H9 (cell line): Measurements from ENCODE around the gene USP47. TPM values are rescaled to one million over a fixed set of nuclear protein-coding genes. Genes with fewer than 3 reads are reported as not detected.

Source experiments
- DNase-seq: peaks from one replicate; pipeline ENCODE4 v3.0.0-alpha.2; 2017
- H2AFZ ChIP-seq: one replicate; pipeline ENCODE4 v1.6.1; 2013; ENCODE audit warnings: mild to moderate bottlenecking, low read length, control low read depth, moderate library complexity
- H2AK5ac ChIP-seq: 2 replicates; pipeline ENCODE4 v1.6.1; 2013; ENCODE audit warnings: low read length, control low read depth, mixed read lengths; ENCODE audit not compliant: insufficient read length
- H2BK120ac ChIP-seq: one replicate; pipeline ENCODE4 v1.6.1; 2013; ENCODE audit warnings: low read depth, mild to moderate bottlenecking, low read length, control low read depth, inconsistent platforms; ENCODE audit not compliant: poor library complexity, severe bottlenecking
- H2BK12ac ChIP-seq: 2 replicates; pipeline ENCODE4 v1.6.1; 2013; ENCODE audit warnings: low read length, control low read depth, mixed read lengths, low read depth; ENCODE audit not compliant: insufficient read length
- H2BK15ac ChIP-seq: 2 replicates; pipeline ENCODE4 v1.6.1; 2013; ENCODE audit warnings: low read depth, low read length, control low read depth
- H2BK20ac ChIP-seq: one replicate; pipeline ENCODE4 v1.6.1; 2013; ENCODE audit warnings: low read depth, mild to moderate bottlenecking, low read length, control low read depth, inconsistent platforms; ENCODE audit not compliant: poor library complexity, severe bottlenecking
- H2BK5ac ChIP-seq: 2 replicates; pipeline ENCODE4 v1.6.1; 2013; ENCODE audit warnings: low read length, control low read depth, mixed read lengths; ENCODE audit not compliant: insufficient read length
- H3K14ac ChIP-seq: 2 replicates; pipeline ENCODE4 v1.6.1; 2013; ENCODE audit warnings: low read length, control low read depth; ENCODE audit not compliant: insufficient read depth
- H3K18ac ChIP-seq: 2 replicates; pipeline ENCODE4 v1.6.1; 2013; ENCODE audit warnings: low read depth, mild to moderate bottlenecking, mixed read lengths, low read length, control low read depth; ENCODE audit not compliant: insufficient read length
- H3K23ac ChIP-seq: 2 replicates; pipeline ENCODE4 v1.6.1; 2013; ENCODE audit warnings: low read length, control low read depth, mixed read lengths, low read depth; ENCODE audit not compliant: insufficient read length
- H3K23me2 ChIP-seq: 2 replicates; pipeline ENCODE4 v1.6.1; 2013; ENCODE audit warnings: low read depth, mild to moderate bottlenecking, mixed read lengths, low read length, control low read depth; ENCODE audit not compliant: insufficient read length, poor library complexity, severe bottlenecking
- H3K27ac ChIP-seq: 2 replicates; pipeline ENCODE4 v1.5.1; 2013; ENCODE audit warnings: low read length, control low read depth, mixed read lengths, low read depth; ENCODE audit not compliant: insufficient read length
- H3K27me3 ChIP-seq: 2 replicates; pipeline ENCODE4 v1.6.1; 2013; ENCODE audit warnings: low read length, control low read depth, inconsistent platforms; ENCODE audit not compliant: insufficient read depth
- H3K4ac ChIP-seq: 2 replicates; pipeline ENCODE4 v1.6.1; 2013; ENCODE audit warnings: low read depth, mild to moderate bottlenecking, control low read depth, inconsistent platforms, low read length, moderate library complexity
- H3K4me1 ChIP-seq: 2 replicates; pipeline ENCODE4 v1.6.1; 2013; ENCODE audit warnings: low read length, control low read depth, inconsistent platforms; ENCODE audit not compliant: insufficient read depth
- H3K4me2 ChIP-seq: 2 replicates; pipeline ENCODE4 v1.6.1; 2013; ENCODE audit warnings: low read length, control low read depth, mixed read lengths; ENCODE audit not compliant: insufficient read length, insufficient read depth
- H3K56ac ChIP-seq: 2 replicates; pipeline ENCODE4 v1.6.1; 2013; ENCODE audit warnings: low read depth, mild to moderate bottlenecking, mixed read lengths, low read length, control low read depth; ENCODE audit not compliant: insufficient read length
- H3K79me1 ChIP-seq: 2 replicates; pipeline ENCODE4 v1.6.1; 2013; ENCODE audit warnings: low read depth, mild to moderate bottlenecking, moderate library complexity, low read length, control low read depth, inconsistent platforms; ENCODE audit not compliant: insufficient read depth, poor library complexity, severe bottlenecking
- H3K79me2 ChIP-seq: 2 replicates; pipeline ENCODE4 v1.6.1; 2013; ENCODE audit warnings: low read length, control low read depth, inconsistent platforms; ENCODE audit not compliant: insufficient read depth
- H3K9ac ChIP-seq: 2 replicates; pipeline ENCODE4 v1.6.1; 2013; ENCODE audit warnings: low read length, control low read depth, mixed read lengths; ENCODE audit not compliant: insufficient read length; ENCODE audit errors: extremely low read depth
- H3K9me3 ChIP-seq: one replicate; pipeline ENCODE4 v1.6.1; 2013; ENCODE audit warnings: low read depth, low read length, inconsistent platforms; ENCODE audit not compliant: control insufficient read depth
- H3T11ph ChIP-seq: one replicate; pipeline ENCODE4 v1.6.1; 2013; ENCODE audit warnings: mild to moderate bottlenecking, low read length, control low read depth, inconsistent platforms
- H4K20me1 ChIP-seq: one replicate; pipeline ENCODE4 v1.6.1; 2013; ENCODE audit not compliant: control insufficient read depth, insufficient read length, insufficient read depth
- H4K5ac ChIP-seq: 2 replicates; pipeline ENCODE4 v1.6.1; 2013; ENCODE audit warnings: low read depth, mild to moderate bottlenecking, mixed read lengths, low read length, control low read depth; ENCODE audit not compliant: insufficient read length
- H4K8ac ChIP-seq: replicated peaks from 2 replicates; pipeline ENCODE4 v1.6.1; 2013; ENCODE audit warnings: low read length, control low read depth, mixed read lengths, low read depth; ENCODE audit not compliant: insufficient read length
- H4K91ac ChIP-seq: 2 replicates; pipeline ENCODE4 v1.6.1; 2013; ENCODE audit warnings: low read depth, mild to moderate bottlenecking, moderate library complexity, mixed read lengths, low read length, control low read depth; ENCODE audit not compliant: insufficient read length
- H3K27ac Mint-ChIP-seq, 3 experiments: 2 replicates in 2 of 3; 3 replicates in 1 of 3; pipeline ENCODE4 v1.8.0; 2020 to 2021; ENCODE audit warnings: mixed read lengths in 3 of 3, mild to moderate bottlenecking in 1 of 3, moderate library complexity in 1 of 3
- H3K27me3 Mint-ChIP-seq: 2 replicates; pipeline ENCODE4 v1.8.0; 2021; ENCODE audit warnings: low read depth, mild to moderate bottlenecking, moderate library complexity, mixed read lengths
- H3K36me3 Mint-ChIP-seq, 3 experiments: 2 replicates in 2 of 3; 3 replicates in 1 of 3; pipeline ENCODE4 v1.8.0; 2020 to 2021; ENCODE audit warnings: low read depth in 3 of 3, mixed read lengths in 3 of 3; ENCODE audit not compliant: insufficient read depth in 1 of 3
- H3K4me1 Mint-ChIP-seq, 2 experiments: 2 replicates each; pipeline ENCODE4 v1.8.0; 2020; ENCODE audit warnings: mixed read lengths in 2 of 2
- H3K4me3 Mint-ChIP-seq, 2 experiments: 2 replicates in 1 of 2; 3 replicates in 1 of 2; pipeline ENCODE4 v1.8.0; 2020 to 2021; ENCODE audit warnings: mild to moderate bottlenecking in 2 of 2, mixed read lengths in 2 of 2, moderate library complexity in 1 of 2
- H3K9me3 Mint-ChIP-seq, 2 experiments: 2 replicates in 1 of 2; 3 replicates in 1 of 2; pipeline ENCODE4 v1.8.0; 2020; ENCODE audit warnings: mild to moderate bottlenecking in 2 of 2, mixed read lengths in 2 of 2, moderate library complexity in 1 of 2
- WGBS: extraction: QIAGEN DNeasy Blood & Tissue Kit; methylation state at CpG from one replicate; pipeline ENCODE4 v1.1.7; 2013; ENCODE audit warnings: missing lambda C conversion rate, low lambda C conversion rate, mixed read lengths; ENCODE audit not compliant: insufficient read length; ENCODE audit errors: extremely low coverage; 5-methylcytosine and 5-hydroxymethylcytosine counted together
- total RNA-seq: library from RNA; stranded (reverse); gene quantifications from 2 replicates; pipeline ENCODE4 v1.2.1, GENCODE V29; 2021
- TF ChIP-seq, protein P1 (sequence below): fragments of 200-600 bp; sonication (generic); conservative IDR thresholded peaks from 3 replicates; pipeline ENCODE4 v1.8.0; 2021; ENCODE audit warnings: antibody characterized with exemption, mild to moderate bottlenecking

Gene USP47
- total RNA-seq, 1 experiment from 2014 or later = 26.7 TPM

DNA sequence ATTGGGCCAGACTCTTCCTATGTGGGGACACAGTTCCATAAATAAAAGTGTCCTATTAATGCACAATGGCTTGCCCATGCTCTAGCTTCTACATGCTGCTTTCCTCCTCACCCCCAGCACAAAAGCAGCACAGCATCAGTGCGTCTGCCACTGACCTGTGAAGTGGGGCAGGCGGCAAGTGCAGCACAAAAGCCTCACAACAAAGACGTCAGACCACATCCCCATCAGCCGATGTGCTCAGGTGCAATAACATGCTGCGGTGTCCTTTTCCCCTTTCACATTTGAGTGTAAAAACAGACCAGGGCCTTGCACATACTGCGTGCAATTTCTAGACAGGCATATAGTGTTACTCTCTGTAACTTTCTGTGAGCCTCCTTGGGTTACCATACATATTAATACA is 153.8 kb downstream of the USP47 start:
- Histone ChIP-seq H3K79me2 (no peaks in the 10 kb centered on the region), H2BK120ac (no peak overlapping the region), H2BK12ac (no peak overlapping the region), H2AFZ (no peak overlapping the region), H3T11ph (no peak overlapping the region), H3K4ac (no peak overlapping the region), H3K9ac (no peak overlapping the region), H3K9me3 (no peaks in the 10 kb centered on the region), H4K8ac (no peak overlapping the region), H3K56ac (no peak overlapping the region), H4K20me1 (no peaks in the 10 kb centered on the region), H3K4me2 (no peak overlapping the region), H4K91ac (no peak overlapping the region), H3K23me2 (no peaks in the 10 kb centered on the region), H2BK20ac (no peak overlapping the region), H3K4me1 (no peaks in the 10 kb centered on the region), H3K23ac (no peak overlapping the region), H3K18ac (no peak overlapping the region), H2BK5ac (no peak overlapping the region), H3K27ac (no peak overlapping the region), H2AK5ac (no peak overlapping the region), H2BK15ac (no peak overlapping the region), H4K5ac (no peak overlapping the region), H3K79me1 (no peaks in the 10 kb centered on the region), H3K14ac (no peak overlapping the region), H3K27me3 (no peaks in the 10 kb centered on the region)
- no peak for DNase-seq
- TF ChIP-seq, protein P1, sequence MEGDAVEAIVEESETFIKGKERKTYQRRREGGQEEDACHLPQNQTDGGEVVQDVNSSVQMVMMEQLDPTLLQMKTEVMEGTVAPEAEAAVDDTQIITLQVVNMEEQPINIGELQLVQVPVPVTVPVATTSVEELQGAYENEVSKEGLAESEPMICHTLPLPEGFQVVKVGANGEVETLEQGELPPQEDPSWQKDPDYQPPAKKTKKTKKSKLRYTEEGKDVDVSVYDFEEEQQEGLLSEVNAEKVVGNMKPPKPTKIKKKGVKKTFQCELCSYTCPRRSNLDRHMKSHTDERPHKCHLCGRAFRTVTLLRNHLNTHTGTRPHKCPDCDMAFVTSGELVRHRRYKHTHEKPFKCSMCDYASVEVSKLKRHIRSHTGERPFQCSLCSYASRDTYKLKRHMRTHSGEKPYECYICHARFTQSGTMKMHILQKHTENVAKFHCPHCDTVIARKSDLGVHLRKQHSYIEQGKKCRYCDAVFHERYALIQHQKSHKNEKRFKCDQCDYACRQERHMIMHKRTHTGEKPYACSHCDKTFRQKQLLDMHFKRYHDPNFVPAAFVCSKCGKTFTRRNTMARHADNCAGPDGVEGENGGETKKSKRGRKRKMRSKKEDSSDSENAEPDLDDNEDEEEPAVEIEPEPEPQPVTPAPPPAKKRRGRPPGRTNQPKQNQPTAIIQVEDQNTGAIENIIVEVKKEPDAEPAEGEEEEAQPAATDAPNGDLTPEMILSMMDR = no peak
- peaks cover 0 to 15% (median 11%) of the 10 kb centered on the region in 3 experiments; a peak in 5 of 7 replicates for H3K36me3 Mint-ChIP-seq
- H3K27ac Mint-ChIP-seq = peak overlapping the region in 1 of 3 experiments; percentile 81; a peak in 1 of 7 replicates
- whole genome bisulfite sequencing = no CpG with 5 or more reads among the region's 6 CpGs
- H3K27me3 Mint-ChIP-seq = no peaks in the 10 kb centered on the region
- no peaks in the 10 kb centered on the region; a peak in 1 of 5 replicates for H3K9me3 Mint-ChIP-seq
- H3K4me3 Mint-ChIP-seq = no peak overlapping the region
- H3K4me1 Mint-ChIP-seq = peaks cover 8 to 10% of the 10 kb centered on the region in 2 experiments
